ENCODE data around the gene WDFY2. TPM values are rescaled to one million over a fixed set of nuclear protein-coding genes. Genes with fewer than 3 reads are reported as not detected.

Gene WDFY2
- total RNA-seq, 4 donors from 2014 or later, result 7.7 to 23.3 (median 18.2) TPM

DNA sequence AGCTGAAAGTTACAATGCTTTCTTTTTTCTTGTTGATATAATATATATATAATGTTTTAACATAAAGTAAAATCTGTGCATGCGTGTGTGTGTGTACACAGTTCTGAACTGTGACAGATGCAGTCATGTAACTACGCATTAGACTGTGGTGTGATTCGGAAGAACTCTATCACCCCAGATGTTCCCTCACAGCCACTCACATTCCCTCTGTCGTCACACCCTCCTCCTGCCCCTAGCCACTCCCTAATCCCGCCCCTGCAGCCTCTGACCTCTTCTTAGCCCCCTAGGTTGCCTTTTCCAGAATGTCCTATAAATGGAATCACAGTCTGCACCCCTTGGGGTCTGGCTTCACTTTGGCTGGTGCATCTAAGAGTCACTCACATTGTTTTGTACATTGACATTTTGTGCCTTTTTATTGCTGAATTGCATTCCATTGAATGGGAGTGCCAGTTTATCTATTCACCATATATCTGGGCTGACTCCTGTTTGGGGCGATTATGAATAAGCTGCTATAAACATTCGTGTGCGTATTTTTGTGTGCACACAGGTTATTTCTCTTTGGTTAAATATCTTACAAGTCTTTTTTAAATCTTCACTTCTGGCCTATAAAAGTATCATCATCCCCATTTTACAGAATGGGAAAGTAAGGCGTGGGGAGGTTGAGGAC lies 199.3 kb downstream of the WDFY2 start:
- Histone ChIP-seq H3K27ac (no peak overlapping the region), H3K9me3 (no peaks in the 10 kb centered on the region), H3K36me3 (no peaks in the 10 kb centered on the region), H3K27me3 (no peaks in the 10 kb centered on the region), H3K4me1 (peaks cover 0 to 19% (median 6%) of the 10 kb centered on the region in 3 donors), H3K4me3 (no peak overlapping the region)
- TF ChIP-seq, protein P1, sequence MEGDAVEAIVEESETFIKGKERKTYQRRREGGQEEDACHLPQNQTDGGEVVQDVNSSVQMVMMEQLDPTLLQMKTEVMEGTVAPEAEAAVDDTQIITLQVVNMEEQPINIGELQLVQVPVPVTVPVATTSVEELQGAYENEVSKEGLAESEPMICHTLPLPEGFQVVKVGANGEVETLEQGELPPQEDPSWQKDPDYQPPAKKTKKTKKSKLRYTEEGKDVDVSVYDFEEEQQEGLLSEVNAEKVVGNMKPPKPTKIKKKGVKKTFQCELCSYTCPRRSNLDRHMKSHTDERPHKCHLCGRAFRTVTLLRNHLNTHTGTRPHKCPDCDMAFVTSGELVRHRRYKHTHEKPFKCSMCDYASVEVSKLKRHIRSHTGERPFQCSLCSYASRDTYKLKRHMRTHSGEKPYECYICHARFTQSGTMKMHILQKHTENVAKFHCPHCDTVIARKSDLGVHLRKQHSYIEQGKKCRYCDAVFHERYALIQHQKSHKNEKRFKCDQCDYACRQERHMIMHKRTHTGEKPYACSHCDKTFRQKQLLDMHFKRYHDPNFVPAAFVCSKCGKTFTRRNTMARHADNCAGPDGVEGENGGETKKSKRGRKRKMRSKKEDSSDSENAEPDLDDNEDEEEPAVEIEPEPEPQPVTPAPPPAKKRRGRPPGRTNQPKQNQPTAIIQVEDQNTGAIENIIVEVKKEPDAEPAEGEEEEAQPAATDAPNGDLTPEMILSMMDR (IDR thresholded peaks at IDR 0.05), result no peak
- TF ChIP-seq POLR2A (IDR thresholded peaks at IDR 0.05), result no peak
- DNase-seq, result no peak
- WGBS, 2 donors, result 89% methylated on average over 9 of the region's 9 CpGs
- intact Hi-C loops (cut with DNase I), result loop anchor here (10.0 kb wide), 1 partner anchor 329 kb away; the partner anchor contains the start of gene INTS6

DNA sequence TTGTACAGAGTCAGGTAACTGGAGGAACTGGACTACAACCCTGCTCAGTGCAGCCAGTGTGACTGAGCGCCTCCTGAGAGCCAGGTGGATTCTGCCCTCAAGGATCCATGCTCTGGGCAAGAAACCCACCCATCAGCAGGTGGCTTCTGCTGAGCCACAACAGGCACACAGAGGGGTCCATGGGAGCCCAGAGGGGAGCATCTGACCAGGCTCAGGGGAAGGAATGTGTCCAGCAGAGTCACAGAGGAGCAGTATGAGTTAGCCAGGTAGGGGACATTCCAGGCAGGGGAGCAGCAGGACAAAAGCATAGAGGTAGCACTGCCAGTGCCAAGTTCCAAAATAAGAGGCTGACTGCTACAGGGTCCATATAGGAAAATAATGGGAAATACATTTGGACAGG lies 199.8 kb downstream of the WDFY2 start:
- Histone ChIP-seq H3K27ac (no peak overlapping the region), H3K9me3 (no peaks in the 10 kb centered on the region), H3K4me1 (peaks cover 0 to 19% (median 6%) of the 10 kb centered on the region in 3 donors), H3K36me3 (peaks cover 0 to under 1% (median 0%) of the 10 kb centered on the region in 3 donors), H3K4me3 (no peak overlapping the region), H3K27me3 (no peaks in the 10 kb centered on the region)
- TF ChIP-seq POLR2A (IDR thresholded peaks at IDR 0.05), result no peak
- TF ChIP-seq, protein P1 (IDR thresholded peaks at IDR 0.05), result no peak
- intact Hi-C loops (cut with DNase I), result loop anchor here (10.0 kb wide), 1 partner anchor 329 kb away; the partner anchor contains the start of gene INTS6
- no peak for DNase-seq
- 100% methylated on average over 1 of the region's 1 CpG; no CpG with 5 or more reads in 1 of the 2 donors for WGBS, 2 donors

DNA sequence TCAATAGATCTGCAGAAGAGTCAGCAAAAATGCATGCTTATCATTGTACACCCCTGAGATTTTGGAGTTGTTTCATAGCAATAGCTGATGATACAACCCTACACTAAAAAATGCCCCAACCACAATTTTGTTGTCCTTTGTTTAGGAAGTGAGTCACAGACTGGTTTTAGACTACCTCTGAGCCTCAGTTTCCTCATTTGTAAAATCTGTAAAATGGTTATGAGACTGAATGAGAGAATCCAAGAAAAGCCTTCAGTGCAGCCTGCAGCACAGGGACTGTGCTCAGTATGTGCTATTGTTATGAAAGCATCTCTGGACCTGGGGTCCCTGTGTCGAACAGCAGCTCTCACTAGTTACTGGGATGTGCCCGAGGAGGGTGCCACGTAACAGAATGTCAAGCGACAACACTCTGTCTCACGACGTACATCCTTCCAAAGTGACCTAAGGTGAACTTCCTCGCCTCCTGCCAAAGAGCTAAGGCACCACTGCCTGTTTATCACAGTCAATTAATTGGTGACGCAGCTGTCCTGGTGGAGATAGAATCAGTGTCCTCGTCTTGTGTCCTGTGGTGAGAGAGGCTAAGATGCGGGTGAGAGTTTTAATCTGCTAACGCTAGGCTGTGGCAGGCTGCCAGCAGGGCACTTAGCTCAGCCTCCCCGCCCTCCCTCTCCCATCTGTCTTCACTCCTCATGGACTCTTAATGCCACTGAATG lies 201.6 kb downstream of the WDFY2 start:
- Histone ChIP-seq H3K4me1 (peaks cover 0 to 19% (median 6%) of the 10 kb centered on the region in 3 donors), H3K27ac (peak overlapping the region in 3 of 4 donors; percentile 37 to 57 (median 54)), H3K9me3 (no peaks in the 10 kb centered on the region), H3K36me3 (peaks cover 0 to 6% (median 0%) of the 10 kb centered on the region in 3 donors), H3K27me3 (no peaks in the 10 kb centered on the region), H3K4me3 (no peak overlapping the region)
- no peak for DNase-seq
- WGBS, 2 donors, result 67 to 72% methylated on average over 11 to 12 of the region's 12 CpGs
- intact Hi-C loops (cut with DNase I), result loop anchor here (10.0 kb wide), 1 partner anchor 331 kb away; the partner anchor contains the start of gene INTS6
- no peak for TF ChIP-seq POLR2A (IDR thresholded peaks at IDR 0.05)
- TF ChIP-seq, protein P1 (IDR thresholded peaks at IDR 0.05), result no peak

DNA sequence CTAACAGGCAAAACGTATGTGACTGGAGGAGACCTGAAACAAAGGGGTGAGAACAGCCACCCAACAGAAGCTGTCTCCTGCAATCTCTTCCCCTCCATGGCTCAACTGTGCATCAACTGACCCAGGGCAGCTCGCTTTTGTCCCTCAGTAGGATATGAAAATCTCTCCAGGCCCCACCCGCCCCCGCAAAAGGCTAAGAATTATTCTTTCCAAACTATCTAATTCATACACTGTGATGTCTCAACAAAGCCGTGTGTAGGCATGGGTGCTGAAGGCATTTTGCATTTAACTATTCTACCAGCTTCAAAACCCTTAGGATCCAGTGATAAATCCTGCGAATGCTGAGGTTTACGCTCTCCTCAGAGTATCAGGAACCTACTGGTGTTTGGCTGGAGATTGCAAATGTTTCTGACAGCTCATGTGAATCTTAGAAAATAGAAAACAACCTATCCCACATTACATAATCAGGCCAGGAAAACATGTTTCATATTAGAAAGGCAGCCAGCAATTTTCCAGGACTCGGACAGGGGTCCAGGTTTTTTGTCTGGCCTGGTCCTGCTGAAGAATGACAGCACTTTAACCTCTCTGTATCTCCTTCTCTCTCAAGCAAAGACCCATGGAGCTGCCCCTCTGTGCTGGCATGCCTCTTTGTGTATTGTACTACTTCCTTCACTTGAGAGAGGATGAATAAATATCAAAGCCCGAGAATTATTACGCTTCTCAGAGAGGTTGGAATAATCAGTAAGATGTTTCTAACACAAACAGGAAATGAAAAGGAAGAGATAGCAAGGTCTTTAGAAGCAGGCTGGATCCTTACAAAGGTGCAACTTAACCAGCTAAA lies 202.4 kb downstream of the WDFY2 start:
- WGBS, 2 donors, result 72 to 86% methylated on average over 7 to 10 of the region's 10 CpGs
- intact Hi-C loops (cut with DNase I), result loop anchor here (10.0 kb wide), 1 partner anchor 332 kb away; the partner anchor contains the start of gene INTS6
- Histone ChIP-seq H3K4me1 (peaks cover 0 to 15% (median 6%) of the 10 kb centered on the region in 3 donors), H3K9me3 (no peaks in the 10 kb centered on the region), H3K27ac (peak overlapping the region in 3 of 4 donors; percentile 37 to 57 (median 54)), H3K36me3 (peaks cover 0 to 6% (median 0%) of the 10 kb centered on the region in 3 donors), H3K4me3 (no peak overlapping the region), H3K27me3 (no peaks in the 10 kb centered on the region)
- no peak for DNase-seq
- TF ChIP-seq, protein P1 (IDR thresholded peaks at IDR 0.05), result no peak
- no peak for TF ChIP-seq POLR2A (IDR thresholded peaks at IDR 0.05)
